Putamen (tissue), 1 donor: ENCODE data around the gene OR5C1.
"Not testable (repeated sequence)": the region's sequence is repeated elsewhere in the genome, so short reads cannot be mapped to it uniquely, and the experiment has no call there.

ENCODE experiments used
- DNase-seq: peaks from one replicate; pipeline ENCODE4 v3.0.0-alpha.2; 2016; ENCODE audit warnings: low spot score

OR5C1 gene

GRCh38 chr9:122810306-122810946 is 21.7 kb downstream of the OR5C1 start:
- peak; percentile 74 for DNase-seq

DNA sequence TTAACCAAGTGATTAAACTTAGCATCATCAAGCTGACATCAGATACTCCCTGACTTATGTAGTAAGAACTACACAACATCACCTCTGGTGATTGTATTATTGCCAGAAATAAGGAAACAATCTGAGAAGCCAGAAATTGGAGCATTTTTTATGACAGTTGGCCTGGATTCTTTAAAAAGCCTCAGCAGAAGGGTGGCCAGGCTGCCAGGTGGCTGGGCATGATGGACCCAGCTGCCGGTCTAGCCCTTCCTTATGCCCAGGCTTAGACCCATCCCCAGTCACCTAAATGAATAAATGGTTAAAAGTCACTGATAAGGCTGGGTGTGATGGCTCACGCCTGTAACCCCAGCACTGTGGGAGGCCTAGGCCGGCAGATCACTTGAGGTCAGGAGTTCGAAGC is 24.0 kb downstream of the OR5C1 start:
- DNase-seq, result no peak

- no peak for DNase-seq
These were observed 25.8 kb downstream of the OR5C1 start for GRCh38 chr9:122814545-122814944.

DNA sequence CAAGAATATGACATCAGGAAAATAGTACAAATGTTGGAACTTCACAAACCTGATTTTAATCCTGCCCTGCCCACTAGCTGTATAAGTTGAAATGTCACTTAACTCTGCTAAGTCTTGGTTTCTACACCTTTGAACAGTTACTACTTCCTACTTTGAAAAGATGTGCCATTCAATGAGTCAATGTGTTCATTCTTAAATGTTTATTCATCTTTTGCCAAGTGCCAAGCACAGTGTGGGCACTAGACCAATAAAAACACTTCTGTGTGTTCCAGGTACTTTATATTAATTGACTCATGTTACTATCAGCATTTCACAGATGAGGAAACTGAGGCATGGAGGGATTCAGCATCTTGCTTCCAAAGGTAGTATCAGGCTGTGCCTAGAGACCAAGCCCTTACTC is 26.8 kb downstream of the OR5C1 start:
- no peak for DNase-seq

GRCh38 chr9:122816163-122816867 is 27.6 kb downstream of the OR5C1 start:
- DNase-seq, result no peak

DNA sequence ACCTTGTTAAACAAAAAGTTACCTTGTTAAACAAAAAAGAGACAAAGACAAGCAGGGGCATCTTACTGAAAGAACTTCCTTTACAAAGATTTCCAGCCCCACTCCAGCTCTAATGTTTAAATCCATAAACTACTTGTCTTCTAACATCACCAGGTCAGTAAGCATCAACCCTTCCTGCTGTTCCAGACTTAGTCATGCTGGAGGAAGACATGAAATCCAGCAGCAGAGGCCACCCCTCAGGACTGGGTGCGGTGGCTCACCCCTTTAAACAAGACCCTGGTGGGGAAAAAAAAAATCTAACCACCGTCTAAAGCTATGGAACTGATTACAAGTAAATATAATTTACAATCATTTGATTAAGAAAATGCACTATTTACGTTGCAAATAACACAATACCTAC is 30.6 kb downstream of the OR5C1 start:
- no peak for DNase-seq

DNA sequence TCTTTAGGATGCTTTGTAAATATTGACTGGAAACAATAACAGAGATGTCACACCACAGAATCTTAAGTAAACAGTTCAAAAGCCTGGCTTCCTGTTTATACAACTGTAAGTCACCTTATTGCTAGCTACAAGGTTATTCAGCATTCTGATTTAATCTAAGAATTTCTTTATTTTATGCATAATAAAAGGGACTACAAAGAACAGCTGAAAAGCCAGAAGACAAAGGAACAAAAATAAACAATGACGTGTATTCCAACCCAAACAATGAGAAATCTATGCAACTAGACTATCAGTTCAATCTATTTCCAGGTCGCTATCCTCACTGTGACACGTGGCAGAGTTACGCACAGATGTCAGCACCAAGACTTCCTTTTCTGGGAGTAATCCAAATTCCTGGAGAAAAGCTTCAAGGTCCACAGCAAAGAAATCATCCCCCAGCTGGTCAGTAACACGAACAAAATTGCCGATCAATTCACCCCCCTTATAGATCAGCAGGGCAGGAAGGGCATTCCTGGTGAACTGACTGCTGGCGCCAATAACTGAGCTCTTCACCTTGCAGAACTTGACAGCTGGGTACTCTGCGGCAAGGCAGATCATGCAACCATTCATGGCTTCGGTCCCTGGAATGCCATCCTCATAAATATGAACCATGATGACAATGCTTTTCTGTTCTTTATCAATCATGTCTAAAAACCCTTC is 31.2 kb downstream of the OR5C1 start:
- DNase-seq, result peak; percentile 36

DNA sequence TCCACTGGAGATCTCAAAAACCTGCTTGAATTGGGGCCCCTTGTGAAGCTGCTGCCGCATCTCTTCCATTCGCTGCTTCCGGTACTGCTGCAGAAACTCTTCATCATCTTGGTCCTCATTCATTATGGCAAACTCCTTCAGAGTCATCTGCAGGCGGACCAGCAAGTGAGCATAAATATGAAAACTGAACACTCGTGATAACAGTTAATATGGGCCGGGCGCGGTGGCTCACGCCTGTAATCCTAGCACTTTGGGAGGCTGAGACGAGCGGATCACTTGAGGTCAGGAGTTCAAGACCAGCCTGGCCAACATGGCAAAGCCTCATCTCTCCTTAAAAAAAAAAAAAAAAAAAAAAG is 31.7 kb downstream of the OR5C1 start:
- no peak for DNase-seq

DNA sequence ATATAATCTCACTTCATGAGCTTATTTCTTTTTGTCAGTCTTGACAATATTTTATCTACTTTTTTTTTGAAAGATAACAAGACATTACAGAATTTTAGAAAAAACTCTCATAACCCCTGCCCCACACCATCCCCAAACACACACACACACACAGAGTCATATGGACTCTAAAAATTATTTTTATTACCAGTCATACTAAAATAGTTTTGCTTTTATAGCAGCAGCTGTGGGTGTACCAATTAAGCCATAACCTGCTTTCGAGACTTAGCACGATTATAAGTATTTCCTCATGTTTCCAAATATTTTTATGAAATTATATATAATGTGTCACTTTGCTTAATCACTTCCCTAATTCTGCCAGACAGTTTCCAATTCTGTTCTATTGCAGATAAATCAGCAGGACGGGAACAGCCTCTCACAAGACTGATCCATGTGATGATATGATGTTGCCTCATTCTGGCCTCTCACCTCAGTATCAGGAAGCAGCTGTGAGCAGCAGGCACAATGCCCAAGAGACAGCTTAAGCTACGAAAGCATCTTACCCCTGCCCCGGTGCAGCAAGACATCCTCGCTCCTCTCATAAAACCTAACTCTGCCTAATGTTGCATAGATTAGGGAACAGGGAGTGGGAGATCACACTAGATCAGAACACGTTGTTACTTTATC is 32.7 kb downstream of the OR5C1 start:
- DNase-seq, result peak; percentile 53

- DNase-seq, result no peak
These were observed 33.3 kb downstream of the OR5C1 start for GRCh38 chr9:122822056-122822455.

- peak; percentile 29 for DNase-seq
These were observed 34.2 kb downstream of the OR5C1 start for GRCh38 chr9:122822938-122823337.

- DNase-seq, result no peak
These were observed 39.0 kb downstream of the OR5C1 start for GRCh38 chr9:122827761-122828093.

- not testable (repeated sequence) for DNase-seq
These were observed 40.2 kb downstream of the OR5C1 start for GRCh38 chr9:122828965-122829284.

DNA sequence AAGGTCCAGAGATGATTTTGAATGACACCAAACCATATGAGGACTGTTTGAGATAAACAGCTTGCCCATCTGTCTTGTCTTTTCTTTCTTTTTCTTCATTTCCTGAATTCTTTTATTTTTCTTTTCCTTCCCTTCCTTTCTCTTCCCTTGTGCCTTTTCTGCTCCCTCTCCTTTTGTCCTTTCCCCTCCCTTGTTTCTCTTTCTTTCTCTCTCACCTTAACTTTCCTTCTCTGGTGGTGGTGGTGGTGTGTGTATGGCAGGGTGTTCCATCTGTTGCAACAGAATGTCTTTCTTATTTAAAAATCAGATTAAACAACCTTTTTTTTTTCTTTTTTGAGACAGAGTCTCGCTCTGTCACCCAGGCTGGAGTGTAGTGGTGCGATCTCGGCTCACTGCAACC is 43.5 kb downstream of the OR5C1 start:
- DNase-seq, result no peak

GRCh38 chr9:122835313-122835731 is 46.6 kb downstream of the OR5C1 start:
- no peak for DNase-seq

GRCh38 chr9:122837266-122837850 is 48.6 kb downstream of the OR5C1 start:
- no peak for DNase-seq

DNA sequence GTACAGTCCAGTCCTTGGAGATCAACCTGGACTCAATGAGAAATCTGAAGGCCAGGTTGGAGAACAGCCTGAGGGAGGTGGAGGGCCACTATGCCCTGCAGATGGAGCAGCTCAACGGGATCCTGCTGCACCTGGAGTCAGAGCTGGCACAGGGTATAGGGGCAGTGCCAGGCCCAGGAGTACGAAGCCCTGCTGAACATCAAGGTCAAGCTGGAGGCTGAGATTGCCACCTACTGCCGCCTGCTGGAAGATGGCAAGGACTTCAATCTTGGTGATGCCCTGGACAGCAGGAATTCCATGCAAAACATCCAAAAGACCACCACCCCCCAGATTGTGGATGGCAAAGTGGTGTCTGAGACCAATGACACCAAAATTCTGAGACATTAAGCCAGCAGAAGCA is 49.7 kb downstream of the OR5C1 start:
- DNase-seq, result not testable (repeated sequence)
